Measurements from ENCODE around the gene MOK. TPM values are rescaled to one million over a fixed set of nuclear protein-coding genes. Genes with fewer than 3 reads are reported as not detected.
"Not testable (repeated sequence)": the region's sequence is repeated elsewhere in the genome, so short reads cannot be mapped to it uniquely, and the experiment has no call there.

MOK gene
- total RNA-seq, 1 donor: 86.1 TPM

DNA sequence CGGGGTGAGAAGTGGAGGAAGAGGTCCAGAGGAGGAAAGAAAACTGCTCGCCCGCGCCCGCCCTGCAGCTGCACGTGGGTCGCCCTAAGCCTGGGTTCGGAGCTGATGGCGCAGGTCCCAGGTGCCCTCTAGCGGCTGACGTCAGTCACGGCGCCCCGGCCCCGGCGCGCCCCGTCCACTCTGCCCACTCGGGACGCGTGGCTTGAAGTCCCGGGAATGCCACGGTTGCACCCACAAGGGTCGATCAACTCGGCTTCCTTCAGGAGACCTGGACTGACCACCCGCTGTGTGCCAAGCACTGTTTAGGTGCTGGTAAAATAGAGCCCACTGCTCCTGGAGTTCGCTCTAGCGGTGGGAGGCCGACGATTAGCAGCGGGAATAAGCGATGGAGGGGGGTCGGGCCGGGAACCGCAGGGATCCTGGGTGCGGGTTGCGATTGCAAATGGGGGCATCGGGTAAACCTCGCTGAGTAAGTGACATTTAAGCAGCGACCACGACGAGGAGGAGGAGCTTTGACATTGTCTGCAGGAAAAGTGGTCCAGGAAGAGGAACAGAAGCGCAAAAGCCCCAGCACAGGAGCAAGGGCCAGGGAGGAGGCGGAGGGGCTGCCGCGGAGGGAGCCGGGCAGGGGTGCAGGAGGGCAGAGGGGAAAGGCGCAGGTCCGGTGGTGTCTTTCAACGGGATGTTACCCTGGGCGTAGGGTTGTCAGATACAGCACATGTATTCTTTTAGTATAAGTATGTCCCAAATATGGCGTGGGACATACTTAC lies 9.5 kb upstream of the MOK start:
- DNase-seq (ENCODE audit: insufficient read length, low spot score, missing footprints): peak; percentile 98
- H3K4me3 ChIP-seq (ENCODE audit: insufficient read depth, low read length): peak overlapping the region; percentile 79
- TF ChIP-seq, protein P1, sequence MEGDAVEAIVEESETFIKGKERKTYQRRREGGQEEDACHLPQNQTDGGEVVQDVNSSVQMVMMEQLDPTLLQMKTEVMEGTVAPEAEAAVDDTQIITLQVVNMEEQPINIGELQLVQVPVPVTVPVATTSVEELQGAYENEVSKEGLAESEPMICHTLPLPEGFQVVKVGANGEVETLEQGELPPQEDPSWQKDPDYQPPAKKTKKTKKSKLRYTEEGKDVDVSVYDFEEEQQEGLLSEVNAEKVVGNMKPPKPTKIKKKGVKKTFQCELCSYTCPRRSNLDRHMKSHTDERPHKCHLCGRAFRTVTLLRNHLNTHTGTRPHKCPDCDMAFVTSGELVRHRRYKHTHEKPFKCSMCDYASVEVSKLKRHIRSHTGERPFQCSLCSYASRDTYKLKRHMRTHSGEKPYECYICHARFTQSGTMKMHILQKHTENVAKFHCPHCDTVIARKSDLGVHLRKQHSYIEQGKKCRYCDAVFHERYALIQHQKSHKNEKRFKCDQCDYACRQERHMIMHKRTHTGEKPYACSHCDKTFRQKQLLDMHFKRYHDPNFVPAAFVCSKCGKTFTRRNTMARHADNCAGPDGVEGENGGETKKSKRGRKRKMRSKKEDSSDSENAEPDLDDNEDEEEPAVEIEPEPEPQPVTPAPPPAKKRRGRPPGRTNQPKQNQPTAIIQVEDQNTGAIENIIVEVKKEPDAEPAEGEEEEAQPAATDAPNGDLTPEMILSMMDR (IDR thresholded peaks at IDR 0.05; ENCODE audit: extremely low read depth, low read depth, low read length): peak; percentile 79
- H3K27ac ChIP-seq (ENCODE audit: low read depth, low read length): peak overlapping the region; percentile 80
- peak overlapping the region; percentile 97 for H2AFZ ChIP-seq (ENCODE audit: low read length)
- H4K20me1 ChIP-seq (ENCODE audit: insufficient read depth, low read length): no peaks in the 10 kb centered on the region
- peak overlapping the region; percentile 93 for H3K4me2 ChIP-seq (ENCODE audit: insufficient read depth, low read length)
- H3K27me3 ChIP-seq (ENCODE audit: insufficient read depth, low read length): no peaks in the 10 kb centered on the region
- H3K9me3 ChIP-seq (ENCODE audit: low read depth, low read length): no peaks in the 10 kb centered on the region
- H3K36me3 ChIP-seq (ENCODE audit: insufficient read depth, low read length): no peaks in the 10 kb centered on the region
- H3K79me2 ChIP-seq (ENCODE audit: insufficient read depth, low read length): peaks cover 7% of the 10 kb centered on the region
- H3K4me1 ChIP-seq (ENCODE audit: insufficient read depth, low read length): peaks cover 45% of the 10 kb centered on the region

DNA sequence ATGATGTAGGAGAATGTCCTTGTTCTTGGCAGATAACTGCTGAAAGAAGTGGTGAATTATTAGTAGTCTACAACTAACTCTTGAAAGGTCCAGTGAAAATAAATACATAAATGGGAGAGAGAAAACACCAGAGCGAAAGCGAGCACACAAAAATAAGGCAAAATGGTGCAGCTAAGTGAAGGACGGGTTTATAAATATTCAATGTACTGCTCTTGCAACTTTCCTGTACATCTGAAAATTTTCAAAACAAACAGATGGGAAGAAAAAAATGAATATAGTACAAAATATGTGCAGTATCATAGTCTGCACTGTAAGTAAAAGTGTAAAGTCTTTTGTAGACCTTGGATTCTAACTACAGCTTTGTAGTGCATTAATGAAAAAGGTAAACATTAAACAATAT lies 1.3 kb downstream of the MOK start:
- Histone ChIP-seq H3K79me2 (ENCODE audit: insufficient read depth, low read length) (peaks cover 59% of the 10 kb centered on the region), H4K20me1 (ENCODE audit: insufficient read depth, low read length) (no peaks in the 10 kb centered on the region), H3K4me3 (ENCODE audit: insufficient read depth, low read length) (peak overlapping the region; percentile 99), H3K4me1 (ENCODE audit: insufficient read depth, low read length) (peaks cover 11% of the 10 kb centered on the region), H3K27me3 (ENCODE audit: insufficient read depth, low read length) (no peaks in the 10 kb centered on the region), H3K4me2 (ENCODE audit: insufficient read depth, low read length) (peak overlapping the region; percentile 81), H3K36me3 (ENCODE audit: insufficient read depth, low read length) (peaks cover 8% of the 10 kb centered on the region), H3K9me3 (ENCODE audit: low read depth, low read length) (no peaks in the 10 kb centered on the region), H3K27ac (ENCODE audit: low read depth, low read length) (peak overlapping the region; percentile 96), H2AFZ (ENCODE audit: low read length) (no peak overlapping the region)
- TF ChIP-seq, protein P1 (IDR thresholded peaks at IDR 0.05; ENCODE audit: extremely low read depth, low read depth, low read length): no peak
- no peak for DNase-seq (ENCODE audit: insufficient read length, low spot score, missing footprints)

DNA sequence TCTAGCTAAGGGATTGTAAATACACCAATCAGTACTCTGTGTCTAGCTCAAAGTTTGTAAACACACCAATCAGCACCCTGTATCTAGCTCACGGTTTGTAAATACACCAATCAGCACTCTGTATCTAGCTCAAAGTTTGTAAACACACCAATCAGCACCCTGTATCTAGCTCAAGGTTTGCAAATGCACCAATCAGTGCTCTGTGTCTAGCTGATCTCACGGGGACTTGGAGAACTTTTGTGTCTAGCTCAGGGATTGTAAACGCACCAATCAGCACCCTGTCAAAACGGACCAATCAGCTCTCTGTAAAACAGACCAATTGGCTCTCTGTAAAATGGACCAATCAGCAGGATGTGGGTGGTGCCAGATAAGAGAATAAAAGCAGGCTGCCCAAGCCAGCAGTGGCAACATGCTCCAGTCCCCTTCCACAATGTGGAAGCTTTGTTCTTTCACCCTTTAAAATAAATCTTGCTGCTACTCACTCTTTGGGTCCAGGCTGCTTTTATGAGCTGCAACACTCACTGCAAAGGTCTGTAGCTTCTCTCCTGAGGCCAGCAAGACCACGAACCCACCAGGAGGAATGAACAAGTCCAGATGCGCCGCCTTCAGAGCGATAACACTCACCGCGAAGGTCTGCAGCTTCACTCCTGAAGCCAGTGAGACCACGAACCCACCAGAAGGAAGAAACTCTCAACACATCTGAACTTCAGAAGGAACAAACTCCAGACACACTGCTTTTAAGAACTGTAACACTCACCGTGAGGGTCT lies 6.5 kb downstream of the MOK start:
- H3K4me2 ChIP-seq (ENCODE audit: insufficient read depth, low read length); H3K9me3 ChIP-seq (ENCODE audit: low read depth, low read length); H3K27ac ChIP-seq (ENCODE audit: low read depth, low read length); H4K20me1 ChIP-seq (ENCODE audit: insufficient read depth, low read length); DNase-seq (ENCODE audit: insufficient read length, low spot score, missing footprints); H3K4me3 ChIP-seq (ENCODE audit: insufficient read depth, low read length); H3K27me3 ChIP-seq (ENCODE audit: insufficient read depth, low read length); H2AFZ ChIP-seq (ENCODE audit: low read length): not testable (repeated sequence)
- Histone ChIP-seq H3K79me2 (ENCODE audit: insufficient read depth, low read length) (peaks cover 90% of the 10 kb centered on the region), H3K4me1 (ENCODE audit: insufficient read depth, low read length) (peaks cover 32% of the 10 kb centered on the region), H3K36me3 (ENCODE audit: insufficient read depth, low read length) (peaks cover 12% of the 10 kb centered on the region)

DNA sequence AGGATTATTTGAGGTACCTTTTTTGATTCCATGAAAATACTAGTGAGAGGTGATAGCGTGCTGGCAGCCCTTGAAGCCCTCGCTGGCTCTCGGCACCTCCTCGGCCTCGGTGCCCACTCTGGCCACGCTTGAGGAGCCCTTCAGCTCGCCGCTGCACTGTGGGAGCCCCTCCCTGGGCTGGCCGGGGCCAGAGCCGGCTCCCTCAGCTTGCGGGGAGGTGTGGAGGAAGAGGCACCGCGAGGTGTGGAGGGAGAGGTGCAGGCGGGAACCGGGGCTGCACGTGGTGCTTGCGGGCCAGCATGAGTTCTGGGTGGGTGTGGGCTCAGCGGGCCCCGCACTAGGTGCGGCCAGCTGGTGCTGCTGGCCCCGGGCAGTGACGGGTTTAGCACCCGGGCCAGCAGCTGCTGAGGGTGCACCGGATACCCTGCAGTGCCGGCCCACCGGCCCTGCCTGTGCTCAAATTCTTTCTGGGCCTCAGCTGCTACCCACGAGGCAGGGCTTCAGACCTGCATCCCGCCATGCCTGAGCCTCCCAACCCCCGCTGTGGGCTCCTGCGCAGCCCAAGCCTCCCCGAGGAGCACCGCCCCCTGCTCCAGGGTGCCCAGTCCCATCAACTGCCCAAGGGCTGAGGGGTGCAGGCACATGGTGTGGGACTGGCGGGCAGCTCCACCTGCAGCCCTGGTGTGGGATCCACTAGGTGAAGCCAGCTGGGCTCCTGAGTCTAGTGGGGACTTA lies 7.4 kb downstream of the MOK start:
- Histone ChIP-seq H3K79me2 (ENCODE audit: insufficient read depth, low read length) (peaks cover 89% of the 10 kb centered on the region), H3K27ac (ENCODE audit: low read depth, low read length) (no peak overlapping the region), H3K4me3 (ENCODE audit: insufficient read depth, low read length) (no peak overlapping the region)

More for the DNA sequence above, 7.4 kb downstream of the MOK start:
- H2AFZ ChIP-seq (ENCODE audit: low read length): no peak overlapping the region
- peaks cover 12% of the 10 kb centered on the region for H3K36me3 ChIP-seq (ENCODE audit: insufficient read depth, low read length)
- no peaks in the 10 kb centered on the region for H3K27me3 ChIP-seq (ENCODE audit: insufficient read depth, low read length)
- DNase-seq (ENCODE audit: insufficient read length, low spot score, missing footprints): no peak
- no peaks in the 10 kb centered on the region for H4K20me1 ChIP-seq (ENCODE audit: insufficient read depth, low read length)
- no peak overlapping the region for H3K4me2 ChIP-seq (ENCODE audit: insufficient read depth, low read length)
- peaks cover 27% of the 10 kb centered on the region for H3K4me1 ChIP-seq (ENCODE audit: insufficient read depth, low read length)
- TF ChIP-seq, protein P1 (IDR thresholded peaks at IDR 0.05; ENCODE audit: extremely low read depth, low read depth, low read length): no peak
- no peaks in the 10 kb centered on the region for H3K9me3 ChIP-seq (ENCODE audit: low read depth, low read length)

Measured in osteoblast (primary cell).